Activated CD4-positive, alpha-beta T cell treated with anti-CD3 and anti-CD28 coated beads, Interleukin-2, amount 50 U/mL, for 16 hours (primary cell): Measurements from ENCODE around the gene YIPF1.
A peak's percentile ranks its signal among the peaks of the same experiment; 100 is the strongest.

Source experiments
- DNase-seq: peaks from one replicate; pipeline ENCODE4 v3.0.0-alpha.2; 2020

The YIPF1 gene

GRCh38 chr1:53889304-53890298 is at the start of gene YIPF1:
TSS of gene YIPF1 (minus strand) at chr1:53889797. CDS start at chr1:53888937, 860 bp downstream.
- DNase-seq, result peak; percentile 93

GRCh38 chr1:53938136-53938830 is 48.7 kb upstream of the YIPF1 start:
- DNase-seq, result no peak

GRCh38 chr1:53936430-53936829 is 46.8 kb upstream of the YIPF1 start:
- DNase-seq, result no peak

- DNase-seq, result no peak
Observed at GRCh38 chr1:53934170-53934765, 44.7 kb upstream of the YIPF1 start.

- DNase-seq, result no peak
Observed at GRCh38 chr1:53931523-53931922, 41.9 kb upstream of the YIPF1 start.

- no peak for DNase-seq
Observed at GRCh38 chr1:53930932-53931331, 41.3 kb upstream of the YIPF1 start.

- DNase-seq, result no peak
Observed at GRCh38 chr1:53929246-53929960, 39.8 kb upstream of the YIPF1 start.

GRCh38 chr1:53927376-53927881 is 37.8 kb upstream of the YIPF1 start:
- no peak for DNase-seq

- peak; percentile 35 for DNase-seq
Observed at GRCh38 chr1:53919675-53920066, 30.1 kb upstream of the YIPF1 start.

- DNase-seq, result no peak
Observed at GRCh38 chr1:53918343-53918742, 28.7 kb upstream of the YIPF1 start.

GRCh38 chr1:53913352-53914033 is 23.9 kb upstream of the YIPF1 start:
- DNase-seq, result no peak

GRCh38 chr1:53911442-53911841 is 21.8 kb upstream of the YIPF1 start:
- DNase-seq, result no peak

- no peak for DNase-seq
Observed at GRCh38 chr1:53909946-53910345, 20.3 kb upstream of the YIPF1 start.

GRCh38 chr1:53906121-53906520 is 16.5 kb upstream of the YIPF1 start:
- no peak for DNase-seq

- no peak for DNase-seq
Observed at GRCh38 chr1:53905509-53905908, 15.9 kb upstream of the YIPF1 start.

- DNase-seq, result no peak
Observed at GRCh38 chr1:53902235-53903138, 12.9 kb upstream of the YIPF1 start.

GRCh38 chr1:53899708-53900107 is 10.1 kb upstream of the YIPF1 start:
- no peak for DNase-seq

GRCh38 chr1:53899206-53899628 is 9.6 kb upstream of the YIPF1 start:
- DNase-seq, result no peak

GRCh38 chr1:53896635-53897229 is 7.1 kb upstream of the YIPF1 start:
- no peak for DNase-seq

- DNase-seq, result no peak
Observed at GRCh38 chr1:53895421-53895820, 5.8 kb upstream of the YIPF1 start.
